Body of pancreas (tissue), 4 donors: Measurements from ENCODE around the gene COL9A3.

Source experiments
- POLR2A ChIP-seq, 3 donors: fragments of 450-650 bp; IDR thresholded peaks; one replicate each; pipeline ENCODE4 v1.6.1; 2016; ENCODE audit warnings: antibody characterized with exemption in 3 of 3, mild to moderate bottlenecking in 2 of 3
- TF ChIP-seq, protein P1 (sequence below), 7 experiments: fragments of 450-650 bp in 4 of 7; fragments of 200-600 bp in 3 of 7; sonication (generic) in 3 of 7; IDR thresholded peaks; one replicate each; pipeline ENCODE4 v1.5.1; 2016 to 2019; ENCODE audit warnings: antibody characterized with exemption in 7 of 7

DNA sequence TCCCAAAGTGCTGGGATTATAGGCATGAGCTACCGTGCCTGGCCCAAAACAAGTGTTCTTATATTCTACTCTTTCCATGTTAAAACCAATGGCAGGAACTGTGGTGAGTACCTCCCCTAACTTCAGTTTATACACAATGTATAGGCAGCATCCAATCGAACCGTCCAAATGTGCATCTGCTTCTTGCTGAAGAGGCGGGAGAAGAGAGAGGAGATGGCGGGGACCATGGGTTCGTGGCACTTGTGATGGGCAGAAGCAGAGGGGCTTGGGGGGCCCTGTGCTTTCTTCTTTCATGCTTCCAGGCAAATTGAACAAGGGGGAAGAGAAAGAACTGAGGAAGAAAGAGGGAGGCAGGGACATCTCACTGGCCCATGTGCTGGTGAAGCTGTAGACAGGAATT is 56.0 kb downstream of the COL9A3 start:
- TF ChIP-seq, protein P1, sequence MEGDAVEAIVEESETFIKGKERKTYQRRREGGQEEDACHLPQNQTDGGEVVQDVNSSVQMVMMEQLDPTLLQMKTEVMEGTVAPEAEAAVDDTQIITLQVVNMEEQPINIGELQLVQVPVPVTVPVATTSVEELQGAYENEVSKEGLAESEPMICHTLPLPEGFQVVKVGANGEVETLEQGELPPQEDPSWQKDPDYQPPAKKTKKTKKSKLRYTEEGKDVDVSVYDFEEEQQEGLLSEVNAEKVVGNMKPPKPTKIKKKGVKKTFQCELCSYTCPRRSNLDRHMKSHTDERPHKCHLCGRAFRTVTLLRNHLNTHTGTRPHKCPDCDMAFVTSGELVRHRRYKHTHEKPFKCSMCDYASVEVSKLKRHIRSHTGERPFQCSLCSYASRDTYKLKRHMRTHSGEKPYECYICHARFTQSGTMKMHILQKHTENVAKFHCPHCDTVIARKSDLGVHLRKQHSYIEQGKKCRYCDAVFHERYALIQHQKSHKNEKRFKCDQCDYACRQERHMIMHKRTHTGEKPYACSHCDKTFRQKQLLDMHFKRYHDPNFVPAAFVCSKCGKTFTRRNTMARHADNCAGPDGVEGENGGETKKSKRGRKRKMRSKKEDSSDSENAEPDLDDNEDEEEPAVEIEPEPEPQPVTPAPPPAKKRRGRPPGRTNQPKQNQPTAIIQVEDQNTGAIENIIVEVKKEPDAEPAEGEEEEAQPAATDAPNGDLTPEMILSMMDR (IDR thresholded peaks at IDR 0.05) = no peak
- no peak for TF ChIP-seq POLR2A (IDR thresholded peaks at IDR 0.05)
